ENCODE data around the gene MED8. TPM values are rescaled to one million over a fixed set of nuclear protein-coding genes. Genes with fewer than 3 reads are reported as not detected.

MED8 gene
- total RNA-seq, 1 donor: 65.9 TPM

GRCh38 chr1:43379476-43379875 is 10.1 kb downstream of the MED8 start:
- DNase-seq (ENCODE audit: insufficient read length, low spot score, missing footprints): no peak

GRCh38 chr1:43377831-43378230 is 11.8 kb downstream of the MED8 start:
- Histone ChIP-seq H3K4me1 (ENCODE audit: insufficient read depth, low read length) (peaks cover 14% of the 10 kb centered on the region), H3K9me3 (ENCODE audit: low read depth, low read length) (no peaks in the 10 kb centered on the region), H2AFZ (ENCODE audit: low read length) (no peak overlapping the region), H3K27me3 (ENCODE audit: insufficient read depth, low read length) (no peaks in the 10 kb centered on the region), H3K4me3 (ENCODE audit: insufficient read depth, low read length) (no peak overlapping the region), H4K20me1 (ENCODE audit: insufficient read depth, low read length) (no peaks in the 10 kb centered on the region), H3K36me3 (ENCODE audit: insufficient read depth, low read length) (peaks cover 27% of the 10 kb centered on the region), H3K79me2 (ENCODE audit: insufficient read depth, low read length) (no peaks in the 10 kb centered on the region), H3K27ac (ENCODE audit: low read depth, low read length) (no peak overlapping the region), H3K4me2 (ENCODE audit: insufficient read depth, low read length) (no peak overlapping the region)
- TF ChIP-seq CTCF (IDR thresholded peaks at IDR 0.05; ENCODE audit: extremely low read depth, low read depth, low read length): no peak
- DNase-seq (ENCODE audit: insufficient read length, low spot score, missing footprints): no peak

More at GRCh38 chr1:43379476-43379875, 10.1 kb downstream of the MED8 start:
- Histone ChIP-seq H3K4me1 (ENCODE audit: insufficient read depth, low read length) (no peaks in the 10 kb centered on the region), H3K27me3 (ENCODE audit: insufficient read depth, low read length) (no peaks in the 10 kb centered on the region), H3K79me2 (ENCODE audit: insufficient read depth, low read length) (no peaks in the 10 kb centered on the region), H3K9me3 (ENCODE audit: low read depth, low read length) (no peaks in the 10 kb centered on the region), H2AFZ (ENCODE audit: low read length) (no peak overlapping the region), H3K36me3 (ENCODE audit: insufficient read depth, low read length) (peaks cover 43% of the 10 kb centered on the region), H3K27ac (ENCODE audit: low read depth, low read length) (no peak overlapping the region), H3K4me3 (ENCODE audit: insufficient read depth, low read length) (no peak overlapping the region), H4K20me1 (ENCODE audit: insufficient read depth, low read length) (peaks cover 3% of the 10 kb centered on the region), H3K4me2 (ENCODE audit: insufficient read depth, low read length) (no peak overlapping the region)
- TF ChIP-seq CTCF (IDR thresholded peaks at IDR 0.05; ENCODE audit: extremely low read depth, low read depth, low read length): no peak

- no peak for DNase-seq (ENCODE audit: insufficient read length, low spot score, missing footprints)
Observed at GRCh38 chr1:43376723-43377235, 12.8 kb downstream of the MED8 start.

More at GRCh38 chr1:43376723-43377235, 12.8 kb downstream of the MED8 start:
- no peak for TF ChIP-seq CTCF (IDR thresholded peaks at IDR 0.05; ENCODE audit: extremely low read depth, low read depth, low read length)
- Histone ChIP-seq H3K27ac (ENCODE audit: low read depth, low read length) (no peak overlapping the region), H2AFZ (ENCODE audit: low read length) (no peak overlapping the region), H3K36me3 (ENCODE audit: insufficient read depth, low read length) (peaks cover 18% of the 10 kb centered on the region), H3K4me2 (ENCODE audit: insufficient read depth, low read length) (no peak overlapping the region), H3K79me2 (ENCODE audit: insufficient read depth, low read length) (no peaks in the 10 kb centered on the region), H3K27me3 (ENCODE audit: insufficient read depth, low read length) (no peaks in the 10 kb centered on the region), H4K20me1 (ENCODE audit: insufficient read depth, low read length) (no peaks in the 10 kb centered on the region), H3K4me3 (ENCODE audit: insufficient read depth, low read length) (no peak overlapping the region), H3K9me3 (ENCODE audit: low read depth, low read length) (no peaks in the 10 kb centered on the region), H3K4me1 (ENCODE audit: insufficient read depth, low read length) (peaks cover 21% of the 10 kb centered on the region)

Measured in osteoblast (primary cell).